Subcutaneous adipose tissue (tissue), 4 donors: ENCODE results near the gene OR10H4. TPM values are rescaled to one million over a fixed set of nuclear protein-coding genes. Genes with fewer than 3 reads are reported as not detected.

Experiments used
- CTCF ChIP-seq: fragments of 450-650 bp; IDR thresholded peaks from one replicate; pipeline ENCODE4 v1.5.1; 2016; ENCODE audit warnings: low read depth, mild to moderate bottlenecking, control low read depth, antibody characterized with exemption, moderate library complexity
- total RNA-seq, 4 donors: library from RNA; depleted of rRNA; stranded (reverse); fragments of >200 nt; gene quantifications; one replicate each; pipeline ENCODE4 v1.1.0, GENCODE V29; 2016

The OR10H4 gene
- total RNA-seq, 4 donors from 2014 or later, result not detected

DNA sequence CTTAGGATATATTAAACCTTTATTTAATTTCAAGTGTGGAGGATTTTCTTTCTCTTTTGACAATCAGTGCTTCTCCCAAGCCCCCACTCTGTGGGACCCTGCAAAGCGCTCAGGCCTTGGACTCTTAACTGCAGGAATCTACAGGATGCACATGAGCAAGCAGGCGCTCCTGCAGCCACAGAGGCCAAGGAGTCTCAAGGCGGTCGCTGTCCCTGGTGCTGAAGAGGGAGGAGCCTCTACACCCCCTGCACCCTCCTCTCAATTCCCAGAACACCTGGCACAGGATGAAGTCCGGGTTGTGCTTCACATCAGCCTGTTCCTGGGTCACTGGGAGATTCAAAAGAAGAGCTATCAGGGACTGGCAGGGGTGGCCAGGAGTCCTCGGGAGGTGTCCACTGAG lies 13.5 kb downstream of the OR10H4 start:
- TF ChIP-seq CTCF, result no peak

DNA sequence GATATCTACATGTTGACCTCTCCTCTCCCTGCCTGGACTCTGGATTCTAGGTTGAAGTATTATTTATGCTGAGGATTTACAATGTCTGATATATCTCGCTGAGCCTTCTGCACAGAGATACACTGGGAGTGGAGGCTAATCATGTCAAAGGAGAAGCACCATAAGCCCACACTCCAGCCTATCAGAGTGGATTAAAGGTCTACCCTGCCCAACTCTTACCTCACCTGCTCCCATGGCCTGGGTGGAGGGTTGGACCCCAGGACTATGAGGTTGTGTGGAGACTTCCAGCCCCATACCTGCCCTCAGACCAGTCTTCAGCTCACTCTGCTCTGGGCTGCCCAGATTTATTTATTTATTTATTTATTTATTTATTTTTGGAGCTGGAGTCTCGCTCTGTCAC lies 15.4 kb downstream of the OR10H4 start:
- no peak for TF ChIP-seq CTCF

- TF ChIP-seq CTCF, result no peak
These were observed 22.5 kb downstream of the OR10H4 start for GRCh38 chr19:15971224-15971780.

DNA sequence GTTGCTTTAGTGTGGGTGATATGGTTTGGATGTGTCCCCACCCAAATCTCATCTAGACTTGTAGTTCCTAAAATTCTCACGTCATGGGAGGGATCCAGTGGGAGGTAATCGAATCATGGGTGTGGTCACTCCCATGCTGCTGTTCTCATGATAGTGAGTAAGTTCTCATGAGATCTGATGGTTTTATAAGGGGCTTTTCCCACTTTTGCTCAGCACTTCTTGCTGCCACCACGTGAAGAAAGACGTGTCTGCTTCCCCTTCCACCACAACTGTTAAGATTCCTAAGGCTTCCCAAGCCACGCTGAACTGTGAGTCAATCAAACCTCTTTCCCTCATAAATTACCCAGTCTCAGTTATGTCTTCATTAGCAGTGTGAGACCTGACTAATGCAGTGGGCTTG lies 26.0 kb downstream of the OR10H4 start:
- TF ChIP-seq CTCF, result no peak

GRCh38 chr19:15976836-15977689 lies 28.3 kb downstream of the OR10H4 start:
- TF ChIP-seq CTCF, result no peak

DNA sequence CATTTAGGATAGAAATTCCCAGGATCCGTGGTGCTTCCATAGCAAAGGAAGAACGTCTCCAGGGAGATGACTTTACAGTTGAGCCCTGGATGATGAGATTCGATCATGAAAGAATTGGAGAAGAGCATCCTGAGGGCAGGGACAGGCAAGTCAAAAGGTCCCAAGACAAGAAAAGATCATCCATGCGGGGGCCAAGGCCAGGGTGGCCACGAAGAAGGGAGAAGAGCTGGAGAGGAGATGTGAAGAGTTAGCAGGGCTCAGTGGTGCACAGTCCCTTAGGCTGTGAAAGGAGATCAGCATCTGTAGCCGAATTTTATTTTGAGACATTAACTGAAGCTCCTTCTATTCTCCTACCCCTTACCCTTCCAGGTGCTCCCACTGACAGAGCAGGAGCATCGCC lies 28.9 kb downstream of the OR10H4 start:
- TF ChIP-seq CTCF, result no peak

GRCh38 chr19:15979293-15979692 lies 30.5 kb downstream of the OR10H4 start:
- TF ChIP-seq CTCF, result no peak
